Vagina (tissue), 2 donors: ENCODE results near the gene GUCY1B1.

Experiments used
- CTCF ChIP-seq, 3 experiments: fragments of 450-650 bp in 2 of 3; fragments of 200-600 bp in 1 of 3; sonication (generic) in 1 of 3; IDR thresholded peaks; one replicate each; pipeline ENCODE4 v1.5.1; 2017 to 2019; ENCODE audit warnings: antibody characterized with exemption in 3 of 3, mild to moderate bottlenecking in 2 of 3, moderate library complexity in 2 of 3
- POLR2A ChIP-seq, 2 donors: fragments of 450-650 bp; IDR thresholded peaks; one replicate each; pipeline ENCODE4 v1.6.1; 2017; ENCODE audit warnings: antibody characterized with exemption in 2 of 2, mild to moderate bottlenecking in 2 of 2, moderate library complexity in 2 of 2
- POLR2AphosphoS5 ChIP-seq, 2 donors: sonication (generic); formaldehyde crosslinking; IDR thresholded peaks; one replicate each; pipeline ENCODE4 v1.9.0; 2017; ENCODE audit warnings: antibody characterized with exemption in 2 of 2, mild to moderate bottlenecking in 2 of 2, low read depth in 1 of 2; ENCODE audit not compliant: insufficient read depth in 1 of 2

- TF ChIP-seq CTCF (IDR thresholded peaks at IDR 0.05) (no peak), POLR2AphosphoS5 (IDR thresholded peaks at IDR 0.05; ENCODE audit: insufficient read depth in 1 of 2, low read depth in 1 of 2) (no peak), POLR2A (IDR thresholded peaks at IDR 0.05) (no peak)
Observed at GRCh38 chr4:155763551-155763950, 4.7 kb downstream of the GUCY1B1 start.
